Glomerular visceral epithelial cell (primary cell): Measurements from ENCODE around the gene EYS.

Source experiments
- DNase-seq: peaks from one replicate; pipeline ENCODE4 v3.0.0-alpha.2; 2016; ENCODE audit errors: extremely low spot score

Gene EYS

DNA sequence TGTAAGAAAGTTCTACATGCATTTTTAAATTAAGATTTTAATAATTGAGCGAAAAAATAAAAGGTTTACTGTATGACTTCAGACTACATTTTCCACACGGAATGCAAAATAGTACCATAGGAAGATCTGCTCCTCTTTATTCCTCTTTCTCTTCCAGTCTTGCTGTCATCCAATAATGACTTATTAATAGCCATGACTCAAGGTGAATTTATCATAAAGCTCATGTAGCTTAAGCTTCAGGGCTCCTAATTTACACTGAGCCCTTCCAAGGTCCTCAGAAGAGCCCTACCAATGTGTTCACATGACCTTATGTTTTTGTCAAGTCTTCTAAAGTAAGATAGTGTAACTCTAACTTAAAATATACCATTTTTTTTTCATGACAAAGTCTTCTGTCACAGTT, 1561.4 kb downstream of the EYS start:
- DNase-seq, result no peak

- DNase-seq, result no peak
Observed at GRCh38 chr6:64143101-64143500, 1563.9 kb downstream of the EYS start.

DNA sequence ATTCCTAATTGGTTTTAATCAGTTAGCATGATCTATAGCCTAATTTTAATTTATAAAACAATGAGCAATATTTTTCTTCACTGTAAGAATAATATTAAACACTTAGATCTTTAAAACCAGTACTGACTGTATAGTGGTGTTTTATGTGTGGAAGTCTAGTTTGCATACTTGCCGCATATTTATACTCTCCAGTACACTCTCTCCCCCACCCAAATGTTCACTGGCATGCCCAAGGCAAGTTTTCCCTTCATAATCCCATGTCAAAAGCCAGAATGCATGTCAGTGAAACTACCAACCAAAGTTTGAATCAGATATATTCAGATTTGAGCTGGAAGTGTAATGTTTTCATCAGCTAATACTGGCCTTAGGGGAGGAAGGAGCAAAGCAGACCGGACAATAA, 1565.3 kb downstream of the EYS start:
- no peak for DNase-seq

DNA sequence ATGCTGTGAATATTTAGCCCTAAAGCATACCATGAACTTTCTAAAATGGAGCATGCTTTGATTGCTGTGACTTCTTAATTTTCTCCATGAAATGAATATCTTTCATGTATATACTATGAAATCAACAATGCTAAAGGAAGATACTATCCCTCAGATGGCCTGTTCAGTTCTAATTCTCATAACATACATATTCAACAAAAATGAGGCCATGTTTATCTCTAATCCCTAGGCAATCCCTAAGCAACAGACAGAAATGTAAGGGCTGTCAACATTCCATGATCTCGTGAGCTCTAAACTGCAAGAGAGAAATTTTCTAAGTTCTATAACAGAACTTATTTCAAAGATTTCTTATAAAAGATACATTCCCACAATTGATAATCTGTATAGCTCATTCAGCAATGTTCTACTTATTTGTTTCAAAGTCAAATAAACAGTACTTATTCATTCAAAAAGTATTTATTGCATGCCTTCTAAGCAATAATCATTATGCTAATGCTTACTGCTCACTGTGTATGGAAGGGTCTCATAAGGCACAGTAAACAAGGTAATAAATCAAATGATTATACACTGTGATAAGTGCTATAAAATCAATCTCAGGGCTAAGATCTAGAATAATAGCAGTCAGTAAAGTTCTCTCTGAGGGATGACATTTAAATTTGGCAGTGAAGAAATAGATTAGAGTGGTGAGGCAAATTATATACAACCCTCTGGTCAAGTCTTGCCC, 1578.6 kb downstream of the EYS start:
- DNase-seq, result no peak

- no peak for DNase-seq
Observed at GRCh38 chr6:64123761-64124633, 1583.0 kb downstream of the EYS start.

DNA sequence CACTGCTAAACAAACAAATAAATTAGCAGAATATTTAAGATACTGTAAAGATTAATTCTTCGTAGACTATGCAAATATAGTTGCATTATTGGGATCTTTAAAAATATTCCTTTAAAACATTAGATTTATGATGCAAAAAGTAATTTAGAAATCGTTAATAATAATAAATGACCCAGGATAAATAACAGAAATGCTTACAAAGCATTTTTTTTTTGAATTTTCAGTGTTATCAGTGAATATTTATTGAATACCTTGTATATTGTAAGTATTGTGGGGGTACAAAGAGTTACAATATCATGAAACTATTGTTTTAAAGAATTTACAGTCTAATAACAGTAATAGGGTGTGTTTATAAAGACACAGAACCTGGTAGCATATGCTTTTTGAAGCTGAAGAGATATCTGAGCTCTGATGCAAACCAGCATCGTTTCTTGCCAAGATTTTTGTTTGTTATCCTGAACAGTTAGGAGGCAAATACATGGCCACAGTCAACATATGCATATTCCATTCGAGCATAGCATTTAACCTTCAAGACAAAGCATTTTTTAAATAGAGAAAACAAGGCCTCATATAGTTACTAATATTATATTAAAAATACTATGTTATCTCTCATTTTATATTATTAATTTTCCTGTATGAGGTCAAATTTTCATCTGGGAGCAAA, 1584.2 kb downstream of the EYS start:
- no peak for DNase-seq

DNA sequence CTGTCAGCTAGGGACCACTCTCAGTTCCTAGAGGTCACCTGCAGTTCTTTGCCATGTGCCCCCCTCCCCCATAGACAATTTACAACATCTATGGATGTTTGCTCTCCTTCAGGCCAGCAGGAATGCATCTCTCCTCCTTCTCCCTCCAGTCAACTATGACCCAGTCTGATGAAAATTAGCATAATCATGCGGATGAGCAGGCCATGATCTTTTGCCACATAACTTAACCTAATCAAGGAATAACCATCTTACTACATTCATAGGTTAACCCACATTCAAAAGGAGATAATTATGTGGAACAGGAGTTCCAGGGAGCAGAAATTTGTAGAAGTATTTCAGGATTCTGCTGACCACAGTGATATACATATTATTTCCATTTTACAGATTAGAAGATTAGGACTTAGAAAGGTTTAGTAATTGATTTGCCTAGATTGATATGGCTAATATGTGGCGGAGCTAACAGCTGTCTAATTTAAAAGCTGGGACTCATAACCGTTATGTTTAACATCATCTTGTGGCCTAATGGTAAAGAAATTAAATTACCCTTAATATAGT, 1585.9 kb downstream of the EYS start:
- no peak for DNase-seq

DNA sequence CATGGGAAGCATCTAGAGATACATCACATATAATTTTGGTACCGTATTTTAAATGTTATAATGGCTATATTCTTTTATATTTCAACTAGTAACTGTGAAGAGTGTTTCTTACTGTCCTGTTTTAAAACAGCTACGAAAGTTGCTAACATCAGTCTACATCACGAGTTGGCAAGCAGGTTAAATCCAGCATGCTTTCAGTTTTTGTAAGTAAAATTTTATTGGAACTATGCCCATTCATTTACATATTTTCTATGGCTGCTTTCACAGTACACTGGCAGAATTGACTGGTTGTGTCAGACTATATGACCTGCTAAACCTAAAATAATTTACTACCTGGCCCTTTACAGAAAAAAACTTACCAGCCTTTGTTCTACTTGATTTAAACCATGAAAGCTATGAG, 1593.3 kb downstream of the EYS start:
- DNase-seq, result no peak

DNA sequence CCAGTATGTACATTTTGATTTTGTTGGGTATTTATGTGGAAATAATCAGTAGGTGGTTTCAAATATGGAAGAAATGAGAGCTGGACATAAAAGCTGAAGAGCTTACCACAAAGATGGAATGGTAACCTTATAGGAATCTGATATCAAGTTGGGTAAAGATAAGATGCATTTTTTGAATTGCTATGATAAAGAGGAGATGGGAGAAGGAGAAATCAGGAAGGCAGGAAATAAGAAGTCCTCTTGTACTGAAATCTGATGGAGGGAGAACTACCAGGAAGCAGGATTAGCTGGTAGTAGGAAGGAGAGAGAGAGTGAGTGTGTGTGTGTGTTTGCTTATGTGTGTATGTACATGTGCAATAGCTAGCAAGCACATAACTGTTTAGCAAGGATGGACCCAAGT, 1603.0 kb downstream of the EYS start:
- DNase-seq, result no peak

GRCh38 chr6:64103480-64103879, 1603.5 kb downstream of the EYS start:
- no peak for DNase-seq

GRCh38 chr6:64100702-64101303, 1606.2 kb downstream of the EYS start:
- no peak for DNase-seq

DNA sequence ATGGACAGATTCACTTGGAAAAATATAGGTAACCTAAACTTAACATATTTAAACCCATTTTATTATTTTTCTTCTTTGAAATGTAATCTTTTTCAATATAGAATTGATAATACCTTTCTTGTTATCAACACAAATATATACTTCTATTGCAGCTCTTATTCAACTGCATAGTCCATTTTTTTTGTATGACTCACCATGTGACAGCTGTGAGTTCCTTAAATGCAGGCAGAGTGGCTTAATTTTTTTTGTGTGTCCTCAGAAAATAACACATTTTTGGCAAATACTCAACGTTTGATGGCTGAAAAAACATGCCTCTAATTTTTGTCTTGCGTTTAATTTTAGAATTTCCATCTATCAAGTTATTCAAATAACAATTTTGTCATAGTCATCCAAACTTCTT, 1616.7 kb downstream of the EYS start:
- DNase-seq, result no peak

- no peak for DNase-seq
Observed at GRCh38 chr6:64085126-64085525, 1621.9 kb downstream of the EYS start.

- DNase-seq, result no peak
Observed at GRCh38 chr6:64084185-64084663, 1622.8 kb downstream of the EYS start.

- DNase-seq, result no peak
Observed at GRCh38 chr6:64083261-64083660, 1623.8 kb downstream of the EYS start.

- DNase-seq, result no peak
Observed at GRCh38 chr6:64081453-64081852, 1625.6 kb downstream of the EYS start.

DNA sequence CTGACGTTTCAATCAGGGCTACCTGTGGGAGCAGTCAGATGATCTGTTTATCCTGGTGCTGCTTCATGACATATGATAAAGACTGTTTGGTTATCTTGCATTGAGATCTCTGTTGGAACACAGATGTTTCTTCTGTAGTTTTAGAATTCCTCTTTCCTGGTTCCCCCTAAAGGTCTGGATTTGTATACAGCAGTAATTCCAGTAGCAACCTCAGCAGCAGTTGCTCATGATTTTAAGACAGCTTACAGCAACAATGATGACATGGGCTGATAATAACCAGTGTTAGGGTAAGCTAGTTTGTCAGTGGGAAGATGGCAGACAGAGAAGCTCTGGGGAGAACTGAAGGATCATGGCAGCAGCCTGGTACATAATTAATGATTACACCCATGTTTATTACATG, 1632.0 kb downstream of the EYS start:
- no peak for DNase-seq

DNA sequence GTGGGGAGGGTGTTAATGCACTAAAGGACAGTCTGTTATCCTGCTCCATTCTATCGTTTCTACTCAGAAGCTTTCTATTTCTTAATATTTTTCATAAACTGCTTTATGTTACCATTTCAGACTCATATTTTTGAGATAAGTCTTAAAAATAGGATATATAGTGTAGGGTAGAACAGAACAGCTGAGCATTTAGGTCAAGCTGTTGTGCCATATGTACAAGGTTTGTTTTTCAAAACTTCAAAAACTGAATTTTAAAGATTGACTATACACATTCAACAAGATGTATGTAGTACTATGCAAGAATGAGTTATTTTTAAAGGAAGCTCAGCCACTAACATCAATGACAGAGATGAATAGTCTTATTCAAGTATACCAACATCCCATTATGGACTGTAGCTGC, 1634.3 kb downstream of the EYS start:
- no peak for DNase-seq

- DNase-seq, result no peak
Observed at GRCh38 chr6:64064919-64065318, 1642.1 kb downstream of the EYS start.

DNA sequence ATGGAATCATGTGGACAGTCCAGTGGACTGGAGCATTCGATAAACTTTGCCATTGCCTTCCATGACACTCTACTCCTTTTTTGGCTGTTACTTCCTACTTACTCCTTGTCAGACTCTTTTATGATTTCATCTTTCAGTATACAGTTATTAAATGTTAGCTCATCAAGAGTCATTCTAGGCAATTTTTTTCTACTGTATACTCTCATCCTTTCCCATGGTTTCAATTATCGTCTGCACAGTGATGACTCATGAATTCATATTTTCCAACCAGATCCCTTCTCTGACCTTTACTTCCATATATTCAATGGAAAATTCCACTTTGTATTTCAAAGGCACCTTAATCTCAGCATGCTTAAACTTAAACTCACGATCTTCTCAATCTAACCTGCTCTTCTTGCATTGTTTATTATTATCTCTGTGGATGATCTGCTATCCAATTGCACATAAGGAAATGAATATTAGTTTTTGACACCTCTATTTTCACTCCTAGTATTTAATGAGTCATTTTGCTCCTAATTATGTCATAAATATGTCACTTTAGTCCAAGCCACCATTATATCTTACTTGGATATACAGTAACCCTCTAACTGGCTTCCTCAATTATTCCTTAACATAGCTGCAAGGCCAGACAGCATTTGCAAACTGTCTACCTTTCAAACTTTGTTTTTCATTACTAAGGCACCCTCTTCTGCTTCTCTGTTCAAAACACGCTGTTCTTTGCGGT, 1643.9 kb downstream of the EYS start:
- DNase-seq, result no peak

DNA sequence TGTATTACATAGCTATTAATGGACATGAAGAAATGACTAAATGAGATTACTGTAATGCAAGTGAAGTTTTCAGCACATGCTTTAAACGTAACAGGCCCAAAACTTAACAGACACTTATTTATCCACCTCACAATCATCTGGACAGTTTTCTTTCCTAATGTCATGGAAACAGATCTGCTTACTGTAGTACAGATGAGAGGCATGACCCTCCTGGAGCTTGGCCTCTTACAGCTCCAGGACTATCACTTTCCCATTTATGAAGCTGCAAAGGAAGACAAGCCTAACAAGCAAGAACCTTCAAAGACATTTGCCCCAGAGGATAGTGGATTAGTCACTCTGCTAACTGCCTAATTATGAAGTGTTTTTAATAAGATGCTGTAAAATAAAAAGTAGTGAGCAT, 1652.2 kb downstream of the EYS start:
- no peak for DNase-seq
